HCT116 (cell line): ENCODE measurements around the gene RPL26.

Experiments used
- POLR2A ChIP-seq: IDR thresholded peaks from 2 replicates; pipeline ENCODE4 v1.7.0; 2011; ENCODE audit warnings: borderline replicate concordance; ENCODE audit not compliant: insufficient read depth, insufficient read length; ENCODE audit errors: extremely low read depth
- POLR2AphosphoS5 ChIP-seq: IDR thresholded peaks from 2 replicates; pipeline ENCODE4 v1.6.1; 2011; ENCODE audit warnings: mild to moderate bottlenecking, low read depth, low read length, moderate library complexity
- TF ChIP-seq, protein P1 (sequence below): IDR thresholded peaks from 2 replicates; pipeline ENCODE4 v1.6.1; 2012
- TF ChIP-seq, protein P2 (sequence below), 3 experiments: fragments of 200-600 bp in 1 of 3; sonication (generic) in 1 of 3; IDR thresholded peaks in 2 of 3; conservative IDR thresholded peaks in 1 of 3; 2 replicates each; pipeline ENCODE4 v1.5.1; 2012 to 2017; ENCODE audit warnings: low read depth in 2 of 3, low read length in 2 of 3, antibody characterized with exemption in 1 of 3, borderline replicate concordance in 1 of 3, control low read depth in 1 of 3, mild to moderate bottlenecking in 1 of 3, mixed read lengths in 1 of 3, mixed run types in 1 of 3, moderate library complexity in 1 of 3; ENCODE audit not compliant: insufficient read depth in 1 of 3

DNA sequence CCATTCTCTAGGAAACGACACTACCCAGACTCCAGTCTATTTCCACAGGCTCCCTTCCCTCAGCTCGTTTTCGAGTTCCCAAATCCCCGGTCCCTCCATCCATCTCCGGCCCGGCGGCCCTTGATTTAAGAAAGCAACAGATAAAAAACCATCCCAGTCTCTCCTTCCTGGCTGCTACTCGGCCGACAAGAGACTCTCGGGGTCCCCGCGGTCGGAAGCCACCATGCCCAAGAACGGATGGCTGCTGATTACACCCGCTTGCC is 182 bp downstream of the RPL26 start:
- TF ChIP-seq, protein P1, sequence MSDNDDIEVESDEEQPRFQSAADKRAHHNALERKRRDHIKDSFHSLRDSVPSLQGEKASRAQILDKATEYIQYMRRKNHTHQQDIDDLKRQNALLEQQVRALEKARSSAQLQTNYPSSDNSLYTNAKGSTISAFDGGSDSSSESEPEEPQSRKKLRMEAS = no peak
- TF ChIP-seq, protein P2, sequence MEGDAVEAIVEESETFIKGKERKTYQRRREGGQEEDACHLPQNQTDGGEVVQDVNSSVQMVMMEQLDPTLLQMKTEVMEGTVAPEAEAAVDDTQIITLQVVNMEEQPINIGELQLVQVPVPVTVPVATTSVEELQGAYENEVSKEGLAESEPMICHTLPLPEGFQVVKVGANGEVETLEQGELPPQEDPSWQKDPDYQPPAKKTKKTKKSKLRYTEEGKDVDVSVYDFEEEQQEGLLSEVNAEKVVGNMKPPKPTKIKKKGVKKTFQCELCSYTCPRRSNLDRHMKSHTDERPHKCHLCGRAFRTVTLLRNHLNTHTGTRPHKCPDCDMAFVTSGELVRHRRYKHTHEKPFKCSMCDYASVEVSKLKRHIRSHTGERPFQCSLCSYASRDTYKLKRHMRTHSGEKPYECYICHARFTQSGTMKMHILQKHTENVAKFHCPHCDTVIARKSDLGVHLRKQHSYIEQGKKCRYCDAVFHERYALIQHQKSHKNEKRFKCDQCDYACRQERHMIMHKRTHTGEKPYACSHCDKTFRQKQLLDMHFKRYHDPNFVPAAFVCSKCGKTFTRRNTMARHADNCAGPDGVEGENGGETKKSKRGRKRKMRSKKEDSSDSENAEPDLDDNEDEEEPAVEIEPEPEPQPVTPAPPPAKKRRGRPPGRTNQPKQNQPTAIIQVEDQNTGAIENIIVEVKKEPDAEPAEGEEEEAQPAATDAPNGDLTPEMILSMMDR (IDR thresholded peaks at IDR 0.05 in 2 of 3, conservative IDR thresholded peaks at IDR 0.05 in 1 of 3; ENCODE audit: borderline replicate concordance in 1 of 3, insufficient read depth in 1 of 3, low read depth in 2 of 3, low read length in 2 of 3) = no peak
- TF ChIP-seq POLR2AphosphoS5 = no peak
- no peak for TF ChIP-seq POLR2A
